GM12878 (cell line): Measurements from ENCODE around the gene RNF166. TPM values are rescaled to one million over a fixed set of nuclear protein-coding genes. Genes with fewer than 3 reads are reported as not detected.
A peak's percentile ranks its signal among the peaks of the same experiment; 100 is the strongest.

Source experiments
- CBX5 ChIP-seq: sonication (generic); IDR thresholded peaks from 2 replicates; pipeline ENCODE4 v1.6.1; 2016; ENCODE audit warnings: low read depth, moderate library complexity, mild to moderate bottlenecking, inconsistent platforms
- DPF2 ChIP-seq: fragments of 450-650 bp; IDR thresholded peaks from 2 replicates; pipeline ENCODE4 v1.6.1; 2017; ENCODE audit warnings: mild to moderate bottlenecking
- IRF4 ChIP-seq: IDR thresholded peaks from 2 replicates; pipeline ENCODE4 v1.6.1; 2011; ENCODE audit warnings: low read depth, low read length
- MEF2B ChIP-seq: fragments of 450-650 bp; IDR thresholded peaks from 2 replicates; pipeline ENCODE4 v1.6.1; 2018; ENCODE audit warnings: mild to moderate bottlenecking, moderate library complexity; ENCODE audit not compliant: partially characterized antibody, poor library complexity, severe bottlenecking
- MXI1 ChIP-seq: fragments of 150-350 bp; IDR thresholded peaks from 2 replicates; pipeline ENCODE4 v1.6.1; 2011; ENCODE audit warnings: low read depth, mild to moderate bottlenecking, inconsistent platforms, low read length, improper control_type of control experiment
- NBN ChIP-seq: fragments of 450-650 bp; IDR thresholded peaks from 2 replicates; pipeline ENCODE4 v1.6.1; 2016
- NFXL1 ChIP-seq: fragments of 450-650 bp; IDR thresholded peaks from 2 replicates; pipeline ENCODE4 v1.6.1; 2017; ENCODE audit warnings: antibody characterized with exemption, mild to moderate bottlenecking, borderline replicate concordance
- NR2C2 ChIP-seq: IDR thresholded peaks from 2 replicates; pipeline ENCODE4 v1.6.1; 2011; ENCODE audit warnings: borderline replicate concordance, low read depth; ENCODE audit not compliant: control insufficient read depth, insufficient read length
- POLR2AphosphoS5 ChIP-seq: IDR thresholded peaks from 2 replicates; pipeline ENCODE4 v1.6.1; 2011; ENCODE audit warnings: mild to moderate bottlenecking, low read length, inconsistent platforms
- SMAD1 ChIP-seq: fragments of 450-650 bp; IDR thresholded peaks from 2 replicates; pipeline ENCODE4 v1.6.1; 2018; ENCODE audit warnings: mild to moderate bottlenecking, low read depth; ENCODE audit not compliant: partially characterized antibody
- STAT3 ChIP-seq: IDR thresholded peaks from 2 replicates; pipeline ENCODE4 v1.6.1; 2011; ENCODE audit warnings: low read depth, low read length, improper control_type of control experiment
- YY1 ChIP-seq: IDR thresholded peaks from 2 replicates; pipeline ENCODE4 v1.6.1; 2011; ENCODE audit warnings: low read depth, mild to moderate bottlenecking, low read length
- ZNF217 ChIP-seq: fragments of 450-650 bp; IDR thresholded peaks from 2 replicates; pipeline ENCODE4 v1.6.1; 2017; ENCODE audit warnings: antibody characterized with exemption, mild to moderate bottlenecking
- polyA plus RNA-seq, 11 experiments: library from polyadenylated mRNA; depleted of rRNA in 4 of 11; unstranded in 6 of 11; stranded (reverse) in 5 of 11; fragments of >200 nt; fragmentation: Nextera tagmentation in 4 of 11; fragmentation: Illumina TruSeq in 1 of 11; extraction: Ambion mirVana in 4 of 11; extraction: Trizol in 1 of 11; gene quantifications; 1 replicate in 1 of 11; 2 replicates in 10 of 11; pipeline versions ENCODE4 v1.2.1 to v1.2.3, GENCODE V29; 2011 to 2016; ENCODE audit warnings: inconsistent platforms in 2 of 11, missing spikeins in 2 of 11, low read depth in 1 of 11
- total RNA-seq, 4 experiments: library from RNA; depleted of rRNA in 3 of 4; stranded (reverse); fragments of >200 nt in 3 of 4; fragmentation: Illumina TruSeq in 1 of 4; extraction: Trizol in 1 of 4; gene quantifications; 2 replicates each; pipeline versions ENCODE4 v1.2.1 to v1.2.3, GENCODE V29; 2013 to 2021
- TF ChIP-seq, protein P1 (sequence below), 3 experiments: IDR thresholded peaks in 2 of 3; conservative IDR thresholded peaks in 1 of 3; 2 replicates each; pipeline ENCODE4 v1.5.1; 2011; ENCODE audit warnings: low read depth in 3 of 3, low read length in 3 of 3, mild to moderate bottlenecking in 3 of 3, control low read depth in 2 of 3, moderate library complexity in 2 of 3, inconsistent platforms in 1 of 3, mixed read lengths in 1 of 3; ENCODE audit not compliant: control insufficient read depth in 2 of 3, insufficient read depth in 1 of 3; ENCODE audit errors: extremely low read depth in 1 of 3
- TF ChIP-seq, protein P2 (sequence below): fragments of 450-650 bp; IDR thresholded peaks from 2 replicates; pipeline ENCODE4 v1.6.1; 2016; ENCODE audit warnings: mild to moderate bottlenecking, moderate library complexity, borderline replicate concordance
- TF ChIP-seq, protein P3 (sequence below): fragments of 450-650 bp; IDR thresholded peaks from 2 replicates; pipeline ENCODE4 v1.6.1; 2017; ENCODE audit warnings: mild to moderate bottlenecking, moderate library complexity
- TF ChIP-seq, protein P4 (sequence below): fragments of 150-350 bp; IDR thresholded peaks from 2 replicates; pipeline ENCODE4 v1.6.1; 2014; ENCODE audit warnings: mild to moderate bottlenecking, low read depth, low read length

Gene RNF166
- total and polyA plus RNA-seq, 10 of the 15 experiments (the other 5 are each of a cell fraction or from before 2014, with no cell fraction given) = 0.48 to 32.8 (median 12.1) TPM

DNA sequence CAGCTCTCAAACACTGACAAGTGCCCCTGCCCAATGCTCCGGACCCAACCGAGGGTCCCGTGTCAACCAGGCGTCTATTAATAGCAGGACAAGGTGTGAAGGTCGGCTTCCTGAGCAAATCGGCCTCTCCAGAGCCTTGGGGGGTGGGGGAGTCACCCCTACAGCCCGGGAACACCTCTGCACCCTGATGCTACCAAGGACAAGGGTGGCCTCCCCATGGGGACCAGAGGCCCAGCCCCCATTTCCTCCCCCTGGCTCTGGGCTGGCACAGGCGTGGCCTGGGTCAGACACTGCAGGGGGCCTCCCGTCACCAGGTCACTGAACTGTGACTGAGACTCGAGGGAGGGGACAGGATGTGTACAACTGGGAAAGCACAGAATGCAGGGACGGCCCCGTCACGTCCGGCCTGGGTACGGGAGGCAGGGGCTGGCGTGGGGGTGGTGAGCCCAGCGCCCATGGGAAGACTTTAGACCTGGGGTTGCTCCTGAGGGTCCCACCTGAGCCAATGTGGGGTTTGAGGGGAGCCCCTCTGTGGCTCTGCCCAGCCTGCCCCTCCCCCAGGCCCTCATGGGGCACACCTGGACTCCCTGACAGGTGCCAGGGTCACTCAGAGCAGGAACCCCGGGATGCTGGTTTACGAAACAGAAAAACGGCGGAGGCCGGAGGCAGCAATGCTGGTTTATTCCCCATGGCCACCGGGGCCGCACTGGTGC is 54.8 kb downstream of the RNF166 start (continued):
- TF ChIP-seq, protein P1, sequence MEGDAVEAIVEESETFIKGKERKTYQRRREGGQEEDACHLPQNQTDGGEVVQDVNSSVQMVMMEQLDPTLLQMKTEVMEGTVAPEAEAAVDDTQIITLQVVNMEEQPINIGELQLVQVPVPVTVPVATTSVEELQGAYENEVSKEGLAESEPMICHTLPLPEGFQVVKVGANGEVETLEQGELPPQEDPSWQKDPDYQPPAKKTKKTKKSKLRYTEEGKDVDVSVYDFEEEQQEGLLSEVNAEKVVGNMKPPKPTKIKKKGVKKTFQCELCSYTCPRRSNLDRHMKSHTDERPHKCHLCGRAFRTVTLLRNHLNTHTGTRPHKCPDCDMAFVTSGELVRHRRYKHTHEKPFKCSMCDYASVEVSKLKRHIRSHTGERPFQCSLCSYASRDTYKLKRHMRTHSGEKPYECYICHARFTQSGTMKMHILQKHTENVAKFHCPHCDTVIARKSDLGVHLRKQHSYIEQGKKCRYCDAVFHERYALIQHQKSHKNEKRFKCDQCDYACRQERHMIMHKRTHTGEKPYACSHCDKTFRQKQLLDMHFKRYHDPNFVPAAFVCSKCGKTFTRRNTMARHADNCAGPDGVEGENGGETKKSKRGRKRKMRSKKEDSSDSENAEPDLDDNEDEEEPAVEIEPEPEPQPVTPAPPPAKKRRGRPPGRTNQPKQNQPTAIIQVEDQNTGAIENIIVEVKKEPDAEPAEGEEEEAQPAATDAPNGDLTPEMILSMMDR (IDR thresholded peaks at IDR 0.05 in 2 of 3, conservative IDR thresholded peaks at IDR 0.05 in 1 of 3; ENCODE audit: control insufficient read depth in 2 of 3, extremely low read depth in 1 of 3, insufficient read depth in 1 of 3, low read depth in 3 of 3, low read length in 3 of 3) = no peak
- no peak for TF ChIP-seq NR2C2
- no peak for TF ChIP-seq SMAD1
- TF ChIP-seq, protein P2, sequence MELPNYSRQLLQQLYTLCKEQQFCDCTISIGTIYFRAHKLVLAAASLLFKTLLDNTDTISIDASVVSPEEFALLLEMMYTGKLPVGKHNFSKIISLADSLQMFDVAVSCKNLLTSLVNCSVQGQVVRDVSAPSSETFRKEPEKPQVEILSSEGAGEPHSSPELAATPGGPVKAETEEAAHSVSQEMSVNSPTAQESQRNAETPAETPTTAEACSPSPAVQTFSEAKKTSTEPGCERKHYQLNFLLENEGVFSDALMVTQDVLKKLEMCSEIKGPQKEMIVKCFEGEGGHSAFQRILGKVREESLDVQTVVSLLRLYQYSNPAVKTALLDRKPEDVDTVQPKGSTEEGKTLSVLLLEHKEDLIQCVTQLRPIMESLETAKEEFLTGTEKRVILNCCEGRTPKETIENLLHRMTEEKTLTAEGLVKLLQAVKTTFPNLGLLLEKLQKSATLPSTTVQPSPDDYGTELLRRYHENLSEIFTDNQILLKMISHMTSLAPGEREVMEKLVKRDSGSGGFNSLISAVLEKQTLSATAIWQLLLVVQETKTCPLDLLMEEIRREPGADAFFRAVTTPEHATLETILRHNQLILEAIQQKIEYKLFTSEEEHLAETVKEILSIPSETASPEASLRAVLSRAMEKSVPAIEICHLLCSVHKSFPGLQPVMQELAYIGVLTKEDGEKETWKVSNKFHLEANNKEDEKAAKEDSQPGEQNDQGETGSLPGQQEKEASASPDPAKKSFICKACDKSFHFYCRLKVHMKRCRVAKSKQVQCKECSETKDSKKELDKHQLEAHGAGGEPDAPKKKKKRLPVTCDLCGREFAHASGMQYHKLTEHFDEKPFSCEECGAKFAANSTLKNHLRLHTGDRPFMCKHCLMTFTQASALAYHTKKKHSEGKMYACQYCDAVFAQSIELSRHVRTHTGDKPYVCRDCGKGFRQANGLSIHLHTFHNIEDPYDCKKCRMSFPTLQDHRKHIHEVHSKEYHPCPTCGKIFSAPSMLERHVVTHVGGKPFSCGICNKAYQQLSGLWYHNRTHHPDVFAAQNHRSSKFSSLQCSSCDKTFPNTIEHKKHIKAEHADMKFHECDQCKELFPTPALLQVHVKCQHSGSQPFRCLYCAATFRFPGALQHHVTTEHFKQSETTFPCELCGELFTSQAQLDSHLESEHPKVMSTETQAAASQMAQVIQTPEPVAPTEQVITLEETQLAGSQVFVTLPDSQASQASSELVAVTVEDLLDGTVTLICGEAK = peak; percentile 85
- peak; percentile 75 for TF ChIP-seq MXI1
- no peak for TF ChIP-seq ZNF217
- peak; percentile 68; the same call in 1 of the 2 replicates for TF ChIP-seq POLR2AphosphoS5
- TF ChIP-seq MEF2B = peak; percentile 81
- peak; percentile 52; the same call in 1 of the 2 replicates for TF ChIP-seq IRF4
- TF ChIP-seq YY1 = 0 out of 2 replicates have a peak, but pooled peaks have one; percentile 6
- TF ChIP-seq CBX5 = no peak
- TF ChIP-seq STAT3 = no peak
- no peak for TF ChIP-seq NFXL1
- TF ChIP-seq, protein P3, sequence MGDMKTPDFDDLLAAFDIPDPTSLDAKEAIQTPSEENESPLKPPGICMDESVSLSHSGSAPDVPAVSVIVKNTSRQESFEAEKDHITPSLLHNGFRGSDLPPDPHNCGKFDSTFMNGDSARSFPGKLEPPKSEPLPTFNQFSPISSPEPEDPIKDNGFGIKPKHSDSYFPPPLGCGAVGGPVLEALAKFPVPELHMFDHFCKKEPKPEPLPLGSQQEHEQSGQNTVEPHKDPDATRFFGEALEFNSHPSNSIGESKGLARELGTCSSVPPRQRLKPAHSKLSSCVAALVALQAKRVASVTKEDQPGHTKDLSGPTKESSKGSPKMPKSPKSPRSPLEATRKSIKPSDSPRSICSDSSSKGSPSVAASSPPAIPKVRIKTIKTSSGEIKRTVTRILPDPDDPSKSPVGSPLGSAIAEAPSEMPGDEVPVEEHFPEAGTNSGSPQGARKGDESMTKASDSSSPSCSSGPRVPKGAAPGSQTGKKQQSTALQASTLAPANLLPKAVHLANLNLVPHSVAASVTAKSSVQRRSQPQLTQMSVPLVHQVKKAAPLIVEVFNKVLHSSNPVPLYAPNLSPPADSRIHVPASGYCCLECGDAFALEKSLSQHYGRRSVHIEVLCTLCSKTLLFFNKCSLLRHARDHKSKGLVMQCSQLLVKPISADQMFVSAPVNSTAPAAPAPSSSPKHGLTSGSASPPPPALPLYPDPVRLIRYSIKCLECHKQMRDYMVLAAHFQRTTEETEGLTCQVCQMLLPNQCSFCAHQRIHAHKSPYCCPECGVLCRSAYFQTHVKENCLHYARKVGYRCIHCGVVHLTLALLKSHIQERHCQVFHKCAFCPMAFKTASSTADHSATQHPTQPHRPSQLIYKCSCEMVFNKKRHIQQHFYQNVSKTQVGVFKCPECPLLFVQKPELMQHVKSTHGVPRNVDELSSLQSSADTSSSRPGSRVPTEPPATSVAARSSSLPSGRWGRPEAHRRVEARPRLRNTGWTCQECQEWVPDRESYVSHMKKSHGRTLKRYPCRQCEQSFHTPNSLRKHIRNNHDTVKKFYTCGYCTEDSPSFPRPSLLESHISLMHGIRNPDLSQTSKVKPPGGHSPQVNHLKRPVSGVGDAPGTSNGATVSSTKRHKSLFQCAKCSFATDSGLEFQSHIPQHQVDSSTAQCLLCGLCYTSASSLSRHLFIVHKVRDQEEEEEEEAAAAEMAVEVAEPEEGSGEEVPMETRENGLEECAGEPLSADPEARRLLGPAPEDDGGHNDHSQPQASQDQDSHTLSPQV = no peak
- TF ChIP-seq NBN = peak; percentile 86; the same call in 1 of the 2 replicates
- 0 out of 2 replicates have a peak, but pooled peaks have one; percentile 89 for TF ChIP-seq DPF2
- TF ChIP-seq, protein P4, sequence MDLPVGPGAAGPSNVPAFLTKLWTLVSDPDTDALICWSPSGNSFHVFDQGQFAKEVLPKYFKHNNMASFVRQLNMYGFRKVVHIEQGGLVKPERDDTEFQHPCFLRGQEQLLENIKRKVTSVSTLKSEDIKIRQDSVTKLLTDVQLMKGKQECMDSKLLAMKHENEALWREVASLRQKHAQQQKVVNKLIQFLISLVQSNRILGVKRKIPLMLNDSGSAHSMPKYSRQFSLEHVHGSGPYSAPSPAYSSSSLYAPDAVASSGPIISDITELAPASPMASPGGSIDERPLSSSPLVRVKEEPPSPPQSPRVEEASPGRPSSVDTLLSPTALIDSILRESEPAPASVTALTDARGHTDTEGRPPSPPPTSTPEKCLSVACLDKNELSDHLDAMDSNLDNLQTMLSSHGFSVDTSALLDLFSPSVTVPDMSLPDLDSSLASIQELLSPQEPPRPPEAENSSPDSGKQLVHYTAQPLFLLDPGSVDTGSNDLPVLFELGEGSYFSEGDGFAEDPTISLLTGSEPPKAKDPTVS = no peak
